Measurements from ENCODE around the gene HIKESHI. TPM values are rescaled to one million over a fixed set of nuclear protein-coding genes. Genes with fewer than 3 reads are reported as not detected.

Gene HIKESHI
- total and polyA plus RNA-seq, 7 donors = 16.8 to 71.3 (median 59.8) TPM

- Histone ChIP-seq H3K4me3 (no peak overlapping the region), H3K27me3 (no peaks in the 10 kb centered on the region), H3K9me3 (no peaks in the 10 kb centered on the region), H3K4me1 (no peaks in the 10 kb centered on the region), H3K36me3 (peaks cover 0 to 30% (median 0%) of the 10 kb centered on the region in 4 donors), H3K27ac (no peak overlapping the region)
- TF ChIP-seq CTCF (IDR thresholded peaks at IDR 0.05) (no peak), POLR2A (IDR thresholded peaks at IDR 0.05) (no peak), EP300 (IDR thresholded peaks at IDR 0.05) (no peak), POLR2AphosphoS5 (IDR thresholded peaks at IDR 0.05) (no peak)
- DNase-seq = no peak
- 89 to 93% methylated on average over 1 of the region's 1 CpG for WGBS, 2 donors
- intact Hi-C loops (cut with DNase I) = no loop called here
Observed at GRCh38 chr11:86269645-86270044, 32.4 kb upstream of the HIKESHI start.

- intact Hi-C loops (cut with DNase I) = no loop called here
- no peak for DNase-seq
- Histone ChIP-seq H3K27ac (no peak overlapping the region), H3K4me3 (no peak overlapping the region), H3K27me3 (no peaks in the 10 kb centered on the region), H3K9me3 (no peaks in the 10 kb centered on the region), H3K36me3 (peaks cover 0 to 34% (median 5%) of the 10 kb centered on the region in 4 donors), H3K4me1 (no peaks in the 10 kb centered on the region)
- WGBS, 2 donors = 96% methylated on average over 6 of the region's 6 CpGs
- no peak for TF ChIP-seq POLR2AphosphoS5 (IDR thresholded peaks at IDR 0.05)
- TF ChIP-seq POLR2A (IDR thresholded peaks at IDR 0.05) = no peak
- no peak for TF ChIP-seq CTCF (IDR thresholded peaks at IDR 0.05)
- no peak for TF ChIP-seq EP300 (IDR thresholded peaks at IDR 0.05)
Observed at GRCh38 chr11:86274503-86274902, 27.5 kb upstream of the HIKESHI start.

- no peaks in the 10 kb centered on the region for H3K4me1 ChIP-seq
- H3K27me3 ChIP-seq = no peaks in the 10 kb centered on the region
- intact Hi-C loops (cut with DNase I) = no loop called here
- H3K27ac ChIP-seq = no peak overlapping the region
- H3K4me3 ChIP-seq = no peak overlapping the region
- TF ChIP-seq CTCF (IDR thresholded peaks at IDR 0.05) = no peak
- TF ChIP-seq POLR2A (IDR thresholded peaks at IDR 0.05) = no peak
- TF ChIP-seq POLR2AphosphoS5 (IDR thresholded peaks at IDR 0.05) = no peak
- TF ChIP-seq EP300 (IDR thresholded peaks at IDR 0.05) = no peak
- no peaks in the 10 kb centered on the region for H3K9me3 ChIP-seq
- peaks cover 0 to 34% (median 5%) of the 10 kb centered on the region in 4 donors for H3K36me3 ChIP-seq
- WGBS, 2 donors = 21 to 72% methylated on average over 4 of the region's 4 CpGs
- DNase-seq = no peak
Observed at GRCh38 chr11:86274999-86275398, 27.0 kb upstream of the HIKESHI start.

- intact Hi-C loops (cut with DNase I) = no loop called here
- no peak for DNase-seq
- no peak overlapping the region for H3K4me3 ChIP-seq
- TF ChIP-seq POLR2AphosphoS5 (IDR thresholded peaks at IDR 0.05) = no peak
- no peak for TF ChIP-seq EP300 (IDR thresholded peaks at IDR 0.05)
- no peak for TF ChIP-seq CTCF (IDR thresholded peaks at IDR 0.05)
- TF ChIP-seq POLR2A (IDR thresholded peaks at IDR 0.05) = no peak
- WGBS, 2 donors = 89 to 96% methylated on average over 2 of the region's 2 CpGs
- H3K36me3 ChIP-seq = peaks cover 0 to 37% (median 5%) of the 10 kb centered on the region in 4 donors
- no peak overlapping the region for H3K27ac ChIP-seq
- H3K27me3 ChIP-seq = no peaks in the 10 kb centered on the region
- no peaks in the 10 kb centered on the region for H3K4me1 ChIP-seq
- H3K9me3 ChIP-seq = no peaks in the 10 kb centered on the region
Observed at GRCh38 chr11:86275493-86276370, 26.3 kb upstream of the HIKESHI start.
